PFSK-1 (cell line): ENCODE results near the gene ARR3.

Source experiments
- FOXP2 ChIP-seq: optimal IDR thresholded peaks from 2 replicates; pipeline ENCODE3; 2011; ENCODE audit warnings: borderline replicate concordance, control low read depth, inconsistent platforms; ENCODE audit not compliant: insufficient read depth; ENCODE audit errors: extremely low read length, extremely low read depth
- POLR2AphosphoS5 ChIP-seq: IDR thresholded peaks from 2 replicates; pipeline ENCODE4 v1.6.1; 2012; ENCODE audit warnings: low read depth, mild to moderate bottlenecking, control low read depth, low read length, moderate library complexity
- REST ChIP-seq, 2 experiments: IDR thresholded peaks; 2 replicates each; pipeline versions ENCODE4 v1.6.1 to v1.8.0; 2011 to 2012; ENCODE audit warnings: low read depth in 2 of 2, low read length in 2 of 2, control low read depth in 1 of 2, inconsistent platforms in 1 of 2, mild to moderate bottlenecking in 1 of 2, moderate library complexity in 1 of 2; ENCODE audit not compliant: insufficient read depth in 1 of 2
- SIN3A ChIP-seq: IDR thresholded peaks from 2 replicates; pipeline ENCODE4 v1.6.1; 2012; ENCODE audit warnings: mild to moderate bottlenecking, low read length, moderate library complexity, borderline replicate concordance; ENCODE audit not compliant: insufficient read depth
- TAF1 ChIP-seq: IDR thresholded peaks from 2 replicates; pipeline ENCODE4 v1.6.1; 2012; ENCODE audit warnings: low read length, control low read depth, borderline replicate concordance; ENCODE audit not compliant: insufficient read depth

Gene ARR3

DNA sequence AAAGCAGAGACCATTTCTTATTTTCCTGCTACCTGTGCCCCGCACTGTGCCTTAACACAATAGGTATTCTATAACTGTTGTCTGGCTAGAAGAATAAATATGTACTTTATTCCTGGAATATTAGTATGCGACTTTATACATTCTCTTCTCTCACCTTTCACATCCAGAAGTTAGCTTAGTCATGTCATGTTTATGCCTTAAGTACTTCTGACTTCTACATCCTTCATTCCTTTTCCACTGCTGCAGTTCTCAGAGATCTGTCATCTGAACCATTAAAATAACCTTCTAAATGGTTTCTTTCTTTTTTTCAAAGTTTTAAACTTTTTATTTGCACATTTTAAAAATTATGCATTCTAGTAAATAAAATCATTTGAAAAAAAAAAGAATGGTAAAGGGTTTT is 56.2 kb downstream of the ARR3 start:
- TF ChIP-seq POLR2AphosphoS5 = no peak
- TF ChIP-seq FOXP2 = no peak
- no peak for TF ChIP-seq SIN3A
- TF ChIP-seq REST (IDR thresholded peaks at IDR 0.05; ENCODE audit: insufficient read depth in 1 of 2, low read depth in 2 of 2, low read length in 2 of 2) = no peak
- no peak for TF ChIP-seq TAF1

- no peak for TF ChIP-seq FOXP2
- TF ChIP-seq REST (IDR thresholded peaks at IDR 0.05; ENCODE audit: insufficient read depth in 1 of 2, low read depth in 2 of 2, low read length in 2 of 2) = no peak
- no peak for TF ChIP-seq SIN3A
- no peak for TF ChIP-seq TAF1
- TF ChIP-seq POLR2AphosphoS5 = no peak
These were observed 63.0 kb downstream of the ARR3 start for GRCh38 chrX:70331161-70331560.
